ENCODE results near the gene DTNBP1.

Gene DTNBP1

GRCh38 chr6:15501826-15502445 lies 160.9 kb downstream of the DTNBP1 start:
- no peak overlapping the region for H3K27ac ChIP-seq
- TF ChIP-seq ZFX (IDR thresholded peaks at IDR 0.05): no peak

- TF ChIP-seq CTCF (conservative IDR thresholded peaks at IDR 0.05) (no peak), ZFX (IDR thresholded peaks at IDR 0.05) (no peak)
- H3K27ac ChIP-seq: no peak overlapping the region
Observed at GRCh38 chr6:15500901-15501825, 161.7 kb downstream of the DTNBP1 start.

GRCh38 chr6:15500078-15500740 lies 162.6 kb downstream of the DTNBP1 start:
- H3K27ac ChIP-seq: no peak overlapping the region
- TF ChIP-seq ZFX (IDR thresholded peaks at IDR 0.05) (no peak), CTCF (conservative IDR thresholded peaks at IDR 0.05) (no peak)

GRCh38 chr6:15499591-15499990 lies 163.2 kb downstream of the DTNBP1 start:
- no peak overlapping the region for H3K27ac ChIP-seq
- no peak for TF ChIP-seq CTCF (conservative IDR thresholded peaks at IDR 0.05)
- no peak for TF ChIP-seq ZFX (IDR thresholded peaks at IDR 0.05)

- TF ChIP-seq ZFX (IDR thresholded peaks at IDR 0.05): no peak
- no peak for TF ChIP-seq CTCF (conservative IDR thresholded peaks at IDR 0.05)
- H3K27ac ChIP-seq: no peak overlapping the region
Observed at GRCh38 chr6:15499125-15499524, 163.7 kb downstream of the DTNBP1 start.

- H3K27ac ChIP-seq: no peak overlapping the region
- TF ChIP-seq ZFX (IDR thresholded peaks at IDR 0.05) (no peak), CTCF (conservative IDR thresholded peaks at IDR 0.05) (no peak)
Observed at GRCh38 chr6:15498640-15499039, 164.2 kb downstream of the DTNBP1 start.

GRCh38 chr6:15496345-15497131 lies 166.3 kb downstream of the DTNBP1 start:
- H3K27ac ChIP-seq: no peak overlapping the region
- TF ChIP-seq CTCF (conservative IDR thresholded peaks at IDR 0.05) (no peak), ZFX (IDR thresholded peaks at IDR 0.05) (no peak)
